Ureter (tissue), 1 donor: ENCODE measurements around the gene ZDHHC5. TPM values are rescaled to one million over a fixed set of nuclear protein-coding genes. Genes with fewer than 3 reads are reported as not detected.
"Not testable (repeated sequence)": the region's sequence is repeated elsewhere in the genome, so short reads cannot be mapped to it uniquely, and the experiment has no call there.

ENCODE experiments used
- DNase-seq: peaks from one replicate; pipeline ENCODE4 v3.0.0-alpha.2; 2020; ENCODE audit warnings: low spot score
- total RNA-seq: library from RNA; stranded (reverse); gene quantifications from one replicate; pipeline ENCODE4 v1.2.4, GENCODE V29; 2023
- donor health status: DM: yes; HTN: yes; CAD: no.

ZDHHC5 gene
- total RNA-seq, 1 donor from 2014 or later = 91.9 TPM

- DNase-seq = peak; percentile 97
These were observed 688 bp upstream of the ZDHHC5 start for GRCh38 chr11:57667117-57667735.

GRCh38 chr11:57668434-57668782 is 494 bp downstream of the ZDHHC5 start:
- no peak for DNase-seq

- DNase-seq = no peak
These were observed 6.3 kb downstream of the ZDHHC5 start for GRCh38 chr11:57674251-57674650.

GRCh38 chr11:57675176-57675941 is 7.4 kb downstream of the ZDHHC5 start:
- DNase-seq = no peak

DNA sequence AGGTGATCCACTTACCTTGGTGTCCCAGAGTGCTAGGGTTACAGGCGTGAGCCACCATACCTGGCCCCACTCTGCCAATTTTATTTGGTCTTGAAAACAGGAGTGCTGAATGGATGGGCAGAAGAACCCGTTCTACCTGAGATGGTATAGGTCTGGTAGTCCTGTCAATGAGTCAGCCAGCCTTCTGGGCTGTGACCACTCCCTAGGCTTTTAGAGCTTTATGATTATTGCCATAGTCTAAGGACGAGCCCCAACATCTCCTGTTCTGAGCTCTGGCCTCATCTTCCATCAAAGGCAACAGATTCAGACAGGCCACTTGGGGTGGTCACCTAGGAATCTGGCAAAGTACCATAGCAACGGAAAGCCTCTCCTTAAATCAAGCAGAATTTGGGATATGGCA is 11.5 kb downstream of the ZDHHC5 start:
- no peak for DNase-seq

DNA sequence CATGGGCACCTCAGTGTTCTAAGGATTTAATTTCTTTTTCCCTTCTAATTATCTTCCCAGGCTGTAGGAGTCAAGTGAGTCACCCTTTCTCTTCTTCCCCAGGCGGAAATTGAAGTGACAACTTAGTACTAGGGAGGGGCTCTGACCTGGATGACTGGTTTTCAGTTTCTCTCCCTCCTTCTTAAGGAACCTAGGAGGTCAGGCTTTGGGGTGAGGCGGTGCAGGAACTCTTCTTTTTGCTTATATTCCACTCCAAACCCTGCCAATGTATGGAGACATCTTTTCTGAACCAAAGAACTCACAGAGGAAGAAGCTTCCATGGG is 12.6 kb downstream of the ZDHHC5 start:
- no peak for DNase-seq

DNA sequence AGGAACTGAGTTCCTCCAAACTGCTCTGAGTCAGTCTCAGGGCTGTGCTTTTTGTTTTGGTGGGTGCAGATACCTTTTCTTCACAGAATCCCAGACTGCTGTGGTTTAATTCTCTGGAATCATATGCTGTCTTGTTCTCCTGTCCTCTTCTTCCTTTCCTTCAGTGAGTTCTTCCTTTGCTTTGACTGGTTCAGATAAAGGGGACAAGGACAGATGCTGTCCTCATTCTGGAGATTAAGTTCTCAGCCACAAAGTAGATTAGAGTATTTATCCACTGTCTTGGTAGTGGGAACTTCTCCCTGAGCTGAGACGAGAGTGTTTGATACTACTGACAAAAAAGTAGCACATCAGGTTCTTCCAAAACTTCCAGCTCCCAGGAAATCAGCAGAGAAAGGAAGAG is 13.3 kb downstream of the ZDHHC5 start:
- DNase-seq = no peak

DNA sequence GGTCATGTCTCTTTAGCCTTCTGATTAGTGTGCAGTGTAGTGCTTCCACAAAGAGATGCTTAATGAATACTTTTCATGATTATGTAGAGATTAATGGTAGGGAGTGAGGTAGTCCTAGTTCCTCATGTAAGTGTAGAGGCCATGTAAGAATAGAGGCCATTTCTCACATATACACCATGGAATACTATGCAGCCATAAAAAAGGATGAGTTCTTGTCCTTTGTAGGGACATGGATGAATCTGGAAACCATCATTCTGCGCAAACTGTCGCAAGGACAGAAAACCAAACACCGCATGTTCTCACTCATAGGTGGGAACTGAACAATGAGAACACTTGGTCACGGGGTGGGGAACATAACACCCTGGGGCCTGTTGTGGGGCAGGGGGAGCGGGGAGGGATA is 22.6 kb downstream of the ZDHHC5 start:
- DNase-seq = not testable (repeated sequence)

- DNase-seq = no peak
These were observed 31.0 kb downstream of the ZDHHC5 start for GRCh38 chr11:57698843-57699365.

DNA sequence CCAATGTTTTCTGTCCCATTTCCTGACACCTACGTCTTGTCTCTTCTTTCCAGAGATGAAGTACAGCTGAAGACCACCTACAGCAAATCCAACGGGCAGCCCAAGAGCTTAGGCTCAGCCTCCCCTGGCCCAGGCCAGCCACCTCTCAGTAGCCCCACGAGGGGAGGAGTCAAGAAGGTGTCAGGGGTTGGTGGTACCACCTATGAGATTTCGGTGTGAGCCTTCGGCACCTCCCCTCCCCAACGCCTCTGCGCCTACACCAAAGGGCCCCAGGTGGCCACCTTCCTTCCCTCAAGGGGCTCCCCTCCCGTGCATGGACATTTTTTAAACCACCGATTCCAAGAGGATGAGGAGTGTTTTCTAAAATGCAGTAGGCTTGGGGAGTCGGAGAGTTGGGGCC is 31.9 kb downstream of the ZDHHC5 start:
- no peak for DNase-seq

GRCh38 chr11:57700425-57700824 is 32.5 kb downstream of the ZDHHC5 start:
- DNase-seq = no peak

DNA sequence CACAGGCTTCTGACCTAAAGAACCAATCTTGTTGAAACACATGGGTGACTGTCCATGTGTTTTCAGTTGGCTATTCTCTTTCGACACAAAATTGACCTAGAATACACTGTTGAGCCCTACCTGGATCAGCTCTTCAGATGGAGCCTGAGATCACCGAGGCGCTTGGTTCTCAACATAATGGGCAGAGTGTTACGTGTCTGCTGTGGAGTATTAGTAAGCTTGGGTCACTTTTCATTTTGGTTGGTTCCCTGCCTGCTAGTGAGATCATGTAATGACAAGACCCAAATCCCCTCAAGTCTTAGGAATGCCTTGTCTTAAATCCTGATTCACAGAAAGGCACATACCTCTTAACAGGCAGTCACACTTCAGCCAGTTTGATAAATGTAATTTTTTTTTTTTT is 35.4 kb downstream of the ZDHHC5 start:
- no peak for DNase-seq

DNA sequence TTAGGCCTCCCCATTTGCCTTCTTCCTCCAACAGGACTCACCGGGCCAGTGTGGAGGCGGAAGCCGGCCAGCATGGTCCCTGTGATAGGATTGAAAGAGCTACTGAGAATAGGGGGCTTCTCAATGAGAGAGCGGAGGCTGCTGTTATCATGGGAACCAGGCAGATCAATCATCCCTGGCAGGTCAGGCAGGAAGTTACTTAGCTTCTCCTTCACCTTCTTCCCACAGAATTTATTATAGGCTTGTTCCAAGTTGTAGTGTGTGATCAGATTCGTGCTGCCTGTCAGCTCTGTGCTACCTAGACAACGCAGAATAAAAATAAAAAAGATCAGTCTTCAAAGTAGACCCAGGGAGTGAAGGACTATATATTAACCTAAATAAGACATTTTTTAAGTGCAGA is 37.0 kb downstream of the ZDHHC5 start:
- DNase-seq = no peak

DNA sequence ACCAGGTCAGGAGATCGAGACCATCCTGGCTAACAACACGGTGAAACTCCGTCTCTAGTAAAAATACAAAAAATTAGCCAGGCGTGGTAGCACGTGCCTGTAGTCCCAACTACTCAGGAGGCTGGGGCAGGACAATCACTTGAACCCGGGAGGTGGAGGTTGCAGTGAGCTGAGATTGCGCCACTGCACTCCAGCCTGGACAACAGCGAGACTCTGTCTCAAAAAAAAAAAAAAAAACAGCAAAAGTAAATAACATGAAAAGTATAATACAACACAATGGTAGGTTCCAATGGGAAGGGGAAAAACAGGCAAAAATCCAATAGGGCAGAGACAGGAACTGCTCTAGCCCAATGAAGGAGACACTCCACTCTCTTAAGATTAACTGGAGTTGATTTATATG is 37.5 kb downstream of the ZDHHC5 start:
- DNase-seq = not testable (repeated sequence)

DNA sequence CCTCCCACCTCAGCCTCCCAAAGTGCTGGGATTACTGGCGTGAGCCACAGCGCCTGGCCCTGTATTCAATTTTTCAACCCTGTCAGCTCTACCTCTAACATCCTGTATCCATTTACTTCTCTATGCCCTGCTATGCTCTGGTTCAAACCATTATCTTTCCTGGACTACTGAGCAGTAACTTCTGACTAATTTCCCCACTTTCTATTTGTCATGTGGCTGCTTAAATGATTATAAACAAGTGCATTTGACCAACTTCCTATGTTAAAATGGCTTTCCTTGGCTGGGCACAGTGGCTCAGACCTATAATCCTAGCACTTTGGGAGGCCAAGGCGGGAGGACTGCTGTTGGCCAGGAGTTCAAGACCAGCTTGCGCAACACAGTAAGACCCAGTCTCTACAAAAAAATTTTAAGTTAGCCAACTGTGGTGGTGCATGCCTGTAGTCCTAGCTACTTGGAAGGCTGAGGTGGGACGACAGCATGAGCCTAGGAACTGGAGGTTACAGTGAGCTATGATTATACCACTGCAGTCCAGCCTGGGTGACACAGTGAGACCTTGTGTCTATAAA is 42.0 kb downstream of the ZDHHC5 start:
- no peak for DNase-seq

- peak; percentile 88 for DNase-seq
These were observed 43.7 kb downstream of the ZDHHC5 start, which contains the start of gene MED19 for GRCh38 chr11:57711414-57712255. Gene MED19, minus strand, starts transcription at chr11:57712215. Its CDS starts 36 bp downstream, at chr11:57712179.

DNA sequence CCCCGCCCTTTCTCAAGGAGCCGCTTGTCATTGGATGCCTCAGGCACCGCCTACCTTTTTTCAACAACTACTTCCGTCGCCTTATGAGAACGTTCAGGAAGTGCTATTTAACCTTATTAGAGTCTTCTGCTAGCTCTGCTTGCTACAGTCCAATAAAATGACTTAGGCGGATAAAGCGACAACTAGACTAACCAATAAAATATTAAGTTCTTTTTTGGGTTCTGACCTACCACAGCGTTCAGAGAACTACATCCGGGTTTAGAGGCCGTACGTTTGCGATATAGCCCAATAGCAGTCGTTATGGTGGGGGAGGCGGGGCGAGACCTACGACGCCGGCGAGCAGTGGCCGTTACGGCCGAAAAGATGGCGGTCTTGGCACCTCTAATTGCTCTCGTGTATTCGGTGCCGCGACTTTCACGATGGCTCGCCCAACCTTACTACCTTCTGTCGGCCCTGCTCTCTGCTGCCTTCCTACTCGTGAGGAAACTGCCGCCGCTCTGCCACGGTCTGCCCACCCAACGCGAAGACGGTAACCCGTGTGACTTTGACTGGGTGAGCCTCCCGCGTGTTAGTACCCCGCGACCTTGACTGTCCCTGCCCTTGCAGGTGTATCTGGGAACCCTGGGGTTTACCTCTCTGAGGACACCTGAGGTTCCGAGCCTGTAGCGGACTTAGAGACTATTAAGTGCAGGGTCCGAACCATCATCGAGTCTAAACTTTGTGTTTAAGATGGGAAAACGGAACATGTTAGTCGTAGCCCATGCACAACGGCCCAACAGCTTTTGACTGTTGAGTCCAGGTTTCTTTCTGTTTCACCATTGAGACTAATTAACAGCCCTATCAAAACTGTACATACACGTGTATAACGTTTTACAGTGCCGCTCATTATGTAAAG is 44.6 kb downstream of the ZDHHC5 start, which contains the start of gene TMX2:
TSS of gene TMX2 (plus strand) at position 338 of the 895 bp plus-strand sequence. CDS start at position 364, 26 bp downstream.
- DNase-seq = peak; percentile 95

DNA sequence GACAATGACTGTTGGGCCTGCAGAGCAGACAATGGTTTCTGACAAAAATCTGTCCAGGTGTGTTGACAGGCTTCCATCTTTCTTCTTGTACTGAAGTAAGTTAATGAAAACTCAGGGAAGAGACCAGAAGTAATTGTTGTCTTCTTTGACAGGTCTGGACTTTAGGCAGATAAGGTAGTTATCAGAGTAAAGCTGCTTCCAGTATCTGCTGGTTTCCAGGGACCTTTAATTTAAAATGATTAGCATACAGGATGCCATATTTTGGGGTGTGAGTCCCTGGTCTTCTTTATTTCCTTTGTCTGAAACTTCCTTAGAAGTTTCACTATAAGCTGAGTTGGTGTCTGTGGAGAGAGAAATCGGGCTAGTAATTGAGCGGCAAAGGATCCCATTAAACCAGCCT is 45.9 kb downstream of the ZDHHC5 start:
- DNase-seq = no peak

- DNase-seq = not testable (repeated sequence)
These were observed 48.8 kb downstream of the ZDHHC5 start for GRCh38 chr11:57716726-57717125.

DNA sequence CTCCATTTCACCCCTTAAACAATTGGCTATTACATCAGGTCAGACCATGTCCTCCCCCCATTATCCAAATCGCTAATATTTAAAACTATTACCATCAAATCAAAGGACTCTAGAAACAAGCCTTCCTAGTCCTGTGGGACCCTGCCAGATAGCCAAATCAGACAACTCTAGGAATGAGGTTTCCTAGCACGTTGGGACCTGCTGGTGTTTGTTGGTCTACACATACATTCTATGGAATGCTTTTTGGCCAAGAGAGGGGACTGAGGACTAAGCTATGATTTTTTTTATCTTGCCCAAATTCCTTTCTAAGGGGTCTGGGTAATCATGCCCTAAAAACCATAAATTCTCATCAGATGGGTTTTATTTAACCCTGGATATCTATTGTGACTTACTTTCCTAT is 59.3 kb downstream of the ZDHHC5 start:
- no peak for DNase-seq

- no peak for DNase-seq
These were observed 60.9 kb downstream of the ZDHHC5 start for GRCh38 chr11:57728829-57729228.
